GM23338 (cell line): ENCODE data around the gene IRS1. TPM values are rescaled to one million over a fixed set of nuclear protein-coding genes. Genes with fewer than 3 reads are reported as not detected.

ENCODE experiments used
- ATAC-seq: fragments of 200-7000 bp; cut with Tn5 transposase; 3 replicates; pipeline ENCODE4 v1.9.1; 2020
- DNase-seq: peaks from one replicate; pipeline ENCODE4 v3.0.0-alpha.2; 2015; ENCODE audit warnings: low spot score
- H2AFZ ChIP-seq: fragments of 200-600 bp; sonication (generic); 2 replicates; pipeline ENCODE4 v1.8.0; 2016; ENCODE audit warnings: antibody characterized with exemption, mild to moderate bottlenecking, moderate library complexity
- H3F3A ChIP-seq: fragments of 200-600 bp; sonication (generic); replicated peaks from 2 replicates; pipeline ENCODE4 v1.8.0; 2017; ENCODE audit warnings: antibody characterized with exemption, mixed run types, low read depth
- H3K27ac ChIP-seq: fragments of 200-600 bp; sonication (generic); 2 replicates; pipeline ENCODE4 v1.6.1; 2016; ENCODE audit warnings: low read depth
- H3K27me3 ChIP-seq: fragments of 200-600 bp; sonication (generic); 2 replicates; pipeline ENCODE4 v1.8.0; 2016; ENCODE audit warnings: mild to moderate bottlenecking, mixed run types, moderate library complexity; ENCODE audit not compliant: insufficient read depth
- H3K36me3 ChIP-seq: fragments of 200-600 bp; sonication (generic); 2 replicates; pipeline ENCODE4 v1.8.0; 2016; ENCODE audit warnings: mild to moderate bottlenecking; ENCODE audit not compliant: insufficient read depth
- H3K4me1 ChIP-seq: fragments of 200-600 bp; sonication (generic); 2 replicates; pipeline ENCODE4 v1.8.0; 2016; ENCODE audit warnings: mild to moderate bottlenecking, moderate library complexity; ENCODE audit not compliant: insufficient read depth
- H3K4me2 ChIP-seq: fragments of 200-600 bp; sonication (generic); 2 replicates; pipeline ENCODE4 v1.7.1; 2017; ENCODE audit warnings: mixed run types
- H3K4me3 ChIP-seq: fragments of 200-600 bp; sonication (generic); 2 replicates; pipeline ENCODE4 v1.6.1; 2016; ENCODE audit warnings: mixed run types
- H3K79me2 ChIP-seq: fragments of 200-600 bp; sonication (generic); replicated peaks from 2 replicates; pipeline ENCODE4 v1.8.0; 2017; ENCODE audit warnings: mild to moderate bottlenecking; ENCODE audit not compliant: insufficient read depth
- H3K9me2 ChIP-seq: fragments of 200-600 bp; sonication (generic); 2 replicates; pipeline ENCODE4 v1.8.0; 2017; ENCODE audit not compliant: insufficient read depth
- H4K20me1 ChIP-seq: fragments of 200-600 bp; sonication (generic); replicated peaks from 2 replicates; pipeline ENCODE4 v1.8.0; 2017; ENCODE audit warnings: mild to moderate bottlenecking; ENCODE audit not compliant: insufficient read depth
- H3K27ac Mint-ChIP-seq: 2 replicates; pipeline ENCODE4 v1.8.0; 2020; ENCODE audit warnings: inconsistent platforms, mild to moderate bottlenecking, moderate library complexity, mixed read lengths
- H3K27me3 Mint-ChIP-seq: 3 replicates; pipeline ENCODE4 v1.8.0; 2022; ENCODE audit warnings: low read depth, mild to moderate bottlenecking, moderate library complexity, mixed read lengths, inconsistent platforms; ENCODE audit not compliant: insufficient read depth, poor library complexity
- H3K36me3 Mint-ChIP-seq: 3 replicates; pipeline ENCODE4 v1.8.0; 2021; ENCODE audit warnings: low read depth, mild to moderate bottlenecking, inconsistent platforms, moderate library complexity, mixed read lengths
- H3K4me1 Mint-ChIP-seq: 3 replicates; pipeline ENCODE4 v1.8.0; 2020; ENCODE audit warnings: mild to moderate bottlenecking, inconsistent platforms, mixed read lengths
- H3K4me3 Mint-ChIP-seq: 3 replicates; pipeline ENCODE4 v1.8.0; 2021; ENCODE audit warnings: moderate library complexity, mild to moderate bottlenecking, inconsistent platforms, mixed read lengths
- H3K9me3 Mint-ChIP-seq: 3 replicates; pipeline ENCODE4 v1.8.0; 2020; ENCODE audit warnings: moderate library complexity, mild to moderate bottlenecking, inconsistent platforms, mixed read lengths
- CREB1 ChIP-seq: fragments of 250-450 bp; sonication (Bioruptor Pico); IDR thresholded peaks from 2 replicates; pipeline ENCODE4 v1.5.0; 2020; ENCODE audit warnings: low read depth, mild to moderate bottlenecking, moderate library complexity
- CTCF ChIP-seq, 2 experiments: fragments of 200-600 bp in 1 of 2; sonication (generic) in 1 of 2; conservative IDR thresholded peaks; 2 replicates each; pipeline versions ENCODE4 v1.5.1 to v1.6.1; 2016 to 2017; ENCODE audit warnings: antibody characterized with exemption in 2 of 2, low read depth in 2 of 2, mild to moderate bottlenecking in 2 of 2, moderate library complexity in 1 of 2
- EZH2 ChIP-seq: fragments of 200-600 bp; sonication (generic); IDR thresholded peaks from one replicate; pipeline ENCODE4 v1.8.0; 2017; ENCODE audit warnings: antibody characterized with exemption, mild to moderate bottlenecking, low read depth; ENCODE audit not compliant: unreplicated experiment
- EZH2phosphoT487 ChIP-seq: fragments of 200-600 bp; sonication (generic); IDR thresholded peaks from one replicate; pipeline ENCODE4 v1.8.1; 2018; ENCODE audit warnings: antibody characterized with exemption; ENCODE audit not compliant: unreplicated experiment
- JUNB ChIP-seq: IDR thresholded peaks from one replicate; pipeline ENCODE4 v1.6.1; 2016; ENCODE audit warnings: antibody characterized with exemption; ENCODE audit not compliant: unreplicated experiment
- NANOG ChIP-seq: IDR thresholded peaks from 2 replicates; pipeline ENCODE4 v1.6.1; 2016; ENCODE audit warnings: antibody characterized with exemption, borderline replicate concordance
- POLR2AphosphoS5 ChIP-seq: IDR thresholded peaks from 2 replicates; pipeline ENCODE4 v1.6.1; 2016; ENCODE audit warnings: antibody characterized with exemption, low read depth
- REST ChIP-seq: IDR thresholded peaks from one replicate; pipeline ENCODE4 v1.6.1; 2018; ENCODE audit warnings: antibody characterized with exemption; ENCODE audit not compliant: unreplicated experiment
- STAT1 ChIP-seq: IDR thresholded peaks from one replicate; pipeline ENCODE4 v1.6.1; 2016; ENCODE audit warnings: antibody characterized with exemption; ENCODE audit not compliant: unreplicated experiment
- ZNF114 ChIP-seq: fragments of 250-450 bp; sonication (Bioruptor Pico); IDR thresholded peaks from 2 replicates; pipeline ENCODE4 v1.5.0; 2020; ENCODE audit warnings: mild to moderate bottlenecking, moderate library complexity
- ZNF331 ChIP-seq: fragments of 250-450 bp; sonication (Bioruptor Pico); IDR thresholded peaks from 2 replicates; pipeline ENCODE4 v1.5.0; 2020; ENCODE audit warnings: low read depth, mild to moderate bottlenecking, moderate library complexity
- polyA plus RNA-seq: library from polyadenylated mRNA; unstranded; fragments of >200 nt; fragmentation: Nextera tagmentation; extraction: Ambion mirVana; gene quantifications from 2 replicates; pipeline ENCODE4 v1.2.1, GENCODE V29; 2016
- total RNA-seq: library from RNA; depleted of rRNA; stranded (reverse); fragments of >200 nt; shearing (Covaris generic); gene quantifications from 2 replicates; pipeline ENCODE4 v1.2.3, GENCODE V29; 2014
- TF ChIP-seq, protein P1 (sequence below): fragments of 250-450 bp; sonication (Bioruptor Pico); IDR thresholded peaks from 2 replicates; pipeline ENCODE4 v1.5.0; 2020; ENCODE audit warnings: mild to moderate bottlenecking, moderate library complexity
- TF ChIP-seq, protein P2 (sequence below): IDR thresholded peaks from 2 replicates; pipeline ENCODE4 v1.6.1; 2016; ENCODE audit warnings: antibody characterized with exemption

The IRS1 gene
- total and polyA plus RNA-seq, 2 experiments from 2014 or later = 6.9 to 26.2 TPM

DNA sequence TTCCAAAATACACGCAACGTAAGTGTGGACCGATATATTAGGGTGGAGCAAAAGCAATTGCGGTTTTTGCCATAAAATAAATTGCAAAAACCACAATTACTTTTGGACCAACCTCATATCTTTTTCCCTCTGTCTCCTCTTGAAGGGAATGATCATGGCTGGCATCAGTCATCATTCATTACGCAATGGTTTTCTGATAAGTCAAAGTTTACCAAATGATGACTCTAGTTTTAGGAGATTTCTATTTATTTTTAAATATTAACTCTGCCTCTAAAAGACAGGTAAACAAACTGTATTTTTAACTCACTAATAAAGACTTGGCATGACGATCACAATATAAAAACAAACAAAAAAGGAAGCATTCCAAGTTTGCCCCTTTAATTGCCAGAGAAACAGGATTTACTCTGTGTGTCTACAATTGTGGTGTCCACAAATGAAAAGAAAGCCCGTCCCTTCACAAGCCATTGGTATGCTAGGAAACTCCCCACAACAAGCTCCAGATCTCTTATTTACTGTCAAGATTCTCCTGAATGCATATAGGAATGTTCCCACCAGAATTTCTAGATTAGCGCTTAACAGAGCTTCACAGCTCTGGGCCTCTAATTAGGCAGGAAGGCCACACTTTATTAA, 61.3 kb downstream of the IRS1 start:
- Histone ChIP-seq H3K4me3 (no peak overlapping the region), H3K79me2 (peaks cover 11% of the 10 kb centered on the region; the same call in 1 of the 2 replicates), H3K4me1 (0 out of 2 replicates have a peak, but pooled peaks cover 10% of the 10 kb centered on the region), H3K9me2 (no peaks in the 10 kb centered on the region), H3K4me2 (no peak overlapping the region), H3K27me3 (no peaks in the 10 kb centered on the region), H2AFZ (no peak overlapping the region), H3F3A (no peaks in the 10 kb centered on the region), H3K36me3 (no peaks in the 10 kb centered on the region), H3K27ac (no peak overlapping the region), H4K20me1 (no peaks in the 10 kb centered on the region; the same call in 1 of the 2 replicates)
- Mint-ChIP-seq H3K36me3 (peaks cover 12% of the 10 kb centered on the region), H3K9me3 (no peaks in the 10 kb centered on the region), H3K27me3 (no peaks in the 10 kb centered on the region), H3K4me3 (no peak overlapping the region), H3K4me1 (peaks cover 28% of the 10 kb centered on the region; the same call in 2 of the 3 replicates), H3K27ac (no peak overlapping the region)
- no peak for DNase-seq
- no peak for ATAC-seq
- TF ChIP-seq JUNB (no peak), STAT1 (no peak), EZH2 (no peak), EZH2phosphoT487 (no peak), CTCF (conservative IDR thresholded peaks at IDR 0.05; ENCODE audit: low read depth in 2 of 2) (no peak), ZNF114 (CRISPR knock-in tag) (no peak), CREB1 (CRISPR knock-in tag) (no peak), POLR2AphosphoS5 (no peak), REST (no peak), ZNF331 (CRISPR knock-in tag) (no peak), NANOG (no peak)
- TF ChIP-seq, protein P1, sequence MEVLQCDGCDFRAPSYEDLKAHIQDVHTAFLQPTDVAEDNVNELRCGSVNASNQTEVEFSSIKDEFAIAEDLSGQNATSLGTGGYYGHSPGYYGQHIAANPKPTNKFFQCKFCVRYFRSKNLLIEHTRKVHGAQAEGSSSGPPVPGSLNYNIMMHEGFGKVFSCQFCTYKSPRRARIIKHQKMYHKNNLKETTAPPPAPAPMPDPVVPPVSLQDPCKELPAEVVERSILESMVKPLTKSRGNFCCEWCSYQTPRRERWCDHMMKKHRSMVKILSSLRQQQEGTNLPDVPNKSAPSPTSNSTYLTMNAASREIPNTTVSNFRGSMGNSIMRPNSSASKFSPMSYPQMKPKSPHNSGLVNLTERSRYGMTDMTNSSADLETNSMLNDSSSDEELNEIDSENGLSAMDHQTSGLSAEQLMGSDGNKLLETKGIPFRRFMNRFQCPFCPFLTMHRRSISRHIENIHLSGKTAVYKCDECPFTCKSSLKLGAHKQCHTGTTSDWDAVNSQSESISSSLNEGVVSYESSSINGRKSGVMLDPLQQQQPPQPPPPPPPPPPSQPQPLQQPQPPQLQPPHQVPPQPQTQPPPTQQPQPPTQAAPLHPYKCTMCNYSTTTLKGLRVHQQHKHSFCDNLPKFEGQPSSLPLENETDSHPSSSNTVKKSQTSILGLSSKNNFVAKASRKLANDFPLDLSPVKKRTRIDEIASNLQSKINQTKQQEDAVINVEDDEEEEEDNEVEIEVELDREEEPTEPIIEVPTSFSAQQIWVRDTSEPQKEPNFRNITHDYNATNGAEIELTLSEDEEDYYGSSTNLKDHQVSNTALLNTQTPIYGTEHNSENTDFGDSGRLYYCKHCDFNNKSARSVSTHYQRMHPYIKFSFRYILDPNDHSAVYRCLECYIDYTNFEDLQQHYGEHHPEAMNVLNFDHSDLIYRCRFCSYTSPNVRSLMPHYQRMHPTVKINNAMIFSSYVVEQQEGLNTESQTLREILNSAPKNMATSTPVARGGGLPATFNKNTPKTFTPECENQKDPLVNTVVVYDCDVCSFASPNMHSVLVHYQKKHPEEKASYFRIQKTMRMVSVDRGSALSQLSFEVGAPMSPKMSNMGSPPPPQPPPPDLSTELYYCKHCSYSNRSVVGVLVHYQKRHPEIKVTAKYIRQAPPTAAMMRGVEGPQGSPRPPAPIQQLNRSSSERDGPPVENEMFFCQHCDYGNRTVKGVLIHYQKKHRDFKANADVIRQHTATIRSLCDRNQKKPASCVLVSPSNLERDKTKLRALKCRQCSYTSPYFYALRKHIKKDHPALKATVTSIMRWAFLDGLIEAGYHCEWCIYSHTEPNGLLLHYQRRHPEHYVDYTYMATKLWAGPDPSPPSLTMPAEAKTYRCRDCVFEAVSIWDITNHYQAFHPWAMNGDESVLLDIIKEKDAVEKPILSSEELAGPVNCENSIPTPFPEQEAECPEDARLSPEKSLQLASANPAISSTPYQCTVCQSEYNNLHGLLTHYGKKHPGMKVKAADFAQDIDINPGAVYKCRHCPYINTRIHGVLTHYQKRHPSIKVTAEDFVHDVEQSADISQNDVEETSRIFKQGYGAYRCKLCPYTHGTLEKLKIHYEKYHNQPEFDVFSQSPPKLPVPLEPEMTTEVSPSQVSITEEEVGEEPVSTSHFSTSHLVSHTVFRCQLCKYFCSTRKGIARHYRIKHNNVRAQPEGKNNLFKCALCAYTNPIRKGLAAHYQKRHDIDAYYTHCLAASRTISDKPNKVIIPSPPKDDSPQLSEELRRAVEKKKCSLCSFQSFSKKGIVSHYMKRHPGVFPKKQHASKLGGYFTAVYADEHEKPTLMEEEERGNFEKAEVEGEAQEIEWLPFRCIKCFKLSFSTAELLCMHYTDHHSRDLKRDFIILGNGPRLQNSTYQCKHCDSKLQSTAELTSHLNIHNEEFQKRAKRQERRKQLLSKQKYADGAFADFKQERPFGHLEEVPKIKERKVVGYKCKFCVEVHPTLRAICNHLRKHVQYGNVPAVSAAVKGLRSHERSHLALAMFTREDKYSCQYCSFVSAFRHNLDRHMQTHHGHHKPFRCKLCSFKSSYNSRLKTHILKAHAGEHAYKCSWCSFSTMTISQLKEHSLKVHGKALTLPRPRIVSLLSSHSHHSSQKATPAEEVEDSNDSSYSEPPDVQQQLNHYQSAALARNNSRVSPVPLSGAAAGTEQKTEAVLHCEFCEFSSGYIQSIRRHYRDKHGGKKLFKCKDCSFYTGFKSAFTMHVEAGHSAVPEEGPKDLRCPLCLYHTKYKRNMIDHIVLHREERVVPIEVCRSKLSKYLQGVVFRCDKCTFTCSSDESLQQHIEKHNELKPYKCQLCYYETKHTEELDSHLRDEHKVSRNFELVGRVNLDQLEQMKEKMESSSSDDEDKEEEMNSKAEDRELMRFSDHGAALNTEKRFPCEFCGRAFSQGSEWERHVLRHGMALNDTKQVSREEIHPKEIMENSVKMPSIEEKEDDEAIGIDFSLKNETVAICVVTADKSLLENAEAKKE (CRISPR knock-in tag) = no peak
- TF ChIP-seq, protein P2, sequence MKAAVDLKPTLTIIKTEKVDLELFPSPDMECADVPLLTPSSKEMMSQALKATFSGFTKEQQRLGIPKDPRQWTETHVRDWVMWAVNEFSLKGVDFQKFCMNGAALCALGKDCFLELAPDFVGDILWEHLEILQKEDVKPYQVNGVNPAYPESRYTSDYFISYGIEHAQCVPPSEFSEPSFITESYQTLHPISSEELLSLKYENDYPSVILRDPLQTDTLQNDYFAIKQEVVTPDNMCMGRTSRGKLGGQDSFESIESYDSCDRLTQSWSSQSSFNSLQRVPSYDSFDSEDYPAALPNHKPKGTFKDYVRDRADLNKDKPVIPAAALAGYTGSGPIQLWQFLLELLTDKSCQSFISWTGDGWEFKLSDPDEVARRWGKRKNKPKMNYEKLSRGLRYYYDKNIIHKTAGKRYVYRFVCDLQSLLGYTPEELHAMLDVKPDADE = no peak
